Liver (tissue), 9 donors: ENCODE results near the gene ENHO. TPM values are rescaled to one million over a fixed set of nuclear protein-coding genes. Genes with fewer than 3 reads are reported as not detected.

Experiments
- DNase-seq: peaks from one replicate; pipeline ENCODE4 v3.0.0-alpha.2; 2017; ENCODE audit warnings: low spot score
- H3K27ac ChIP-seq, 2 donors: one replicate each; pipeline ENCODE4 v1.7.0; 2013; ENCODE audit warnings: inconsistent platforms in 2 of 2, low read length in 2 of 2, control low read depth in 1 of 2, low read depth in 1 of 2, mild to moderate bottlenecking in 1 of 2
- H3K27me3 ChIP-seq, 4 donors: one replicate each; pipeline versions ENCODE4 v1.6.1 to v1.7.0; 2013; ENCODE audit warnings: low read length in 3 of 4, inconsistent platforms in 1 of 4, mild to moderate bottlenecking in 1 of 4, moderate library complexity in 1 of 4; ENCODE audit not compliant: control insufficient read depth in 4 of 4, insufficient read depth in 4 of 4
- H3K36me3 ChIP-seq, 4 donors: one replicate each; pipeline versions ENCODE4 v1.6.1 to v1.7.0; 2013; ENCODE audit warnings: low read length in 3 of 4, mild to moderate bottlenecking in 3 of 4, low read depth in 1 of 4, moderate library complexity in 1 of 4; ENCODE audit not compliant: control insufficient read depth in 4 of 4, insufficient read depth in 3 of 4
- H3K4me1 ChIP-seq, 4 donors: one replicate each; pipeline versions ENCODE4 v1.6.1 to v1.7.0; 2013; ENCODE audit warnings: low read length in 3 of 4, mild to moderate bottlenecking in 3 of 4, moderate library complexity in 1 of 4; ENCODE audit not compliant: control insufficient read depth in 4 of 4, insufficient read depth in 4 of 4
- H3K4me3 ChIP-seq, 3 donors: one replicate each; pipeline versions ENCODE4 v1.6.1 to v1.7.0; 2013; ENCODE audit warnings: low read length in 3 of 3, control low read depth in 1 of 3, low read depth in 1 of 3, mild to moderate bottlenecking in 1 of 3
- H3K9ac ChIP-seq, 2 donors: one replicate each; pipeline ENCODE4 v1.7.0; 2013; ENCODE audit warnings: low read length in 2 of 2, mild to moderate bottlenecking in 2 of 2, moderate library complexity in 2 of 2, control low read depth in 1 of 2, low read depth in 1 of 2
- H3K9me3 ChIP-seq, 4 donors: one replicate each; pipeline versions ENCODE4 v1.6.1 to v1.7.0; 2013; ENCODE audit warnings: low read length in 3 of 4; ENCODE audit not compliant: control insufficient read depth in 4 of 4
- CTCF ChIP-seq: fragments of 150-350 bp; IDR thresholded peaks from 2 replicates; pipeline ENCODE4 v1.5.1; 2017; ENCODE audit warnings: improper control_type of control experiment, low read depth, low read length; ENCODE audit not compliant: missing input control
- EGR1 ChIP-seq, 2 donors: IDR thresholded peaks; 2 replicates each; pipeline ENCODE4 v1.6.1; 2016 to 2018; ENCODE audit warnings: antibody characterized with exemption in 2 of 2, low read depth in 2 of 2
- FOXA1 ChIP-seq: IDR thresholded peaks from 2 replicates; pipeline ENCODE4 v1.6.1; 2016; ENCODE audit warnings: antibody characterized with exemption
- FOXA2 ChIP-seq: IDR thresholded peaks from 2 replicates; pipeline ENCODE4 v1.6.1; 2016; ENCODE audit warnings: antibody characterized with exemption
- GABPA ChIP-seq, 2 donors: IDR thresholded peaks in 1 of 2; conservative IDR thresholded peaks in 1 of 2; 2 replicates each; pipeline ENCODE4 v1.6.1; 2016; ENCODE audit warnings: antibody characterized with exemption in 2 of 2, mild to moderate bottlenecking in 1 of 2, moderate library complexity in 1 of 2
- HNF4A ChIP-seq, 2 donors: conservative IDR thresholded peaks; 2 replicates each; pipeline ENCODE4 v1.6.1; 2016; ENCODE audit warnings: antibody characterized with exemption in 2 of 2, mild to moderate bottlenecking in 2 of 2
- NR2F2 ChIP-seq: IDR thresholded peaks from 2 replicates; pipeline ENCODE4 v1.6.1; 2016; ENCODE audit warnings: antibody characterized with exemption
- RXRA ChIP-seq, 2 donors: IDR thresholded peaks; 2 replicates each; pipeline ENCODE4 v1.6.1; 2017 to 2018; ENCODE audit warnings: antibody characterized with exemption in 2 of 2, mild to moderate bottlenecking in 1 of 2
- SP1 ChIP-seq: IDR thresholded peaks from 2 replicates; pipeline ENCODE4 v1.6.1; 2018; ENCODE audit warnings: antibody characterized with exemption, mild to moderate bottlenecking
- TAF1 ChIP-seq: conservative IDR thresholded peaks from 2 replicates; pipeline ENCODE4 v1.6.1; 2016; ENCODE audit warnings: antibody characterized with exemption, mild to moderate bottlenecking
- YY1 ChIP-seq: IDR thresholded peaks from 2 replicates; pipeline ENCODE4 v1.6.1; 2016; ENCODE audit warnings: antibody characterized with exemption, mild to moderate bottlenecking
- WGBS: extraction: QIAGEN DNeasy Blood & Tissue Kit; methylation state at CpG from one replicate; pipeline ENCODE4 v1.1.7; 2013; 5-methylcytosine and 5-hydroxymethylcytosine counted together
- polyA plus RNA-seq, 2 donors: library from polyadenylated mRNA; stranded (reverse) in 1 of 2; unstranded in 1 of 2; fragments of 200-250 nt in 1 of 2; fragments of >200 nt in 1 of 2; fragmentation: Nextera tagmentation in 1 of 2; extraction: Ambion mirVana in 1 of 2; gene quantifications; one replicate each; pipeline versions ENCODE4 v1.2.1 to v1.2.3, GENCODE V29; 2013 to 2015
- total RNA-seq, 2 donors: library from RNA; depleted of rRNA; stranded (reverse); fragments of >200 nt; gene quantifications; one replicate each; pipeline ENCODE4 v1.2.3, GENCODE V29; 2014
- TF ChIP-seq, protein P1 (sequence below): IDR thresholded peaks from 2 replicates; pipeline ENCODE4 v1.6.1; 2016; ENCODE audit warnings: antibody characterized with exemption
- TF ChIP-seq, protein P2 (sequence below): IDR thresholded peaks from 2 replicates; pipeline ENCODE4 v1.6.1; 2016; ENCODE audit warnings: antibody characterized with exemption
- TF ChIP-seq, protein P3 (sequence below): IDR thresholded peaks from 2 replicates; pipeline ENCODE4 v1.6.1; 2016; ENCODE audit warnings: antibody characterized with exemption
- TF ChIP-seq, protein P4 (sequence below): IDR thresholded peaks from 2 replicates; pipeline ENCODE4 v1.6.1; 2016; ENCODE audit warnings: antibody characterized with exemption, mild to moderate bottlenecking
- donor health status: healthy.
- donor health status: healthy.
- donor health status: healthy.
- donor health status: healthy.
- donor health status: healthy.

The ENHO gene
- total and polyA plus RNA-seq, 4 donors = 0.67 to 9.6 (median 1.9) TPM

- TF ChIP-seq, protein P1, sequence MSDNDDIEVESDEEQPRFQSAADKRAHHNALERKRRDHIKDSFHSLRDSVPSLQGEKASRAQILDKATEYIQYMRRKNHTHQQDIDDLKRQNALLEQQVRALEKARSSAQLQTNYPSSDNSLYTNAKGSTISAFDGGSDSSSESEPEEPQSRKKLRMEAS = no peak
- TF ChIP-seq FOXA2 = no peak
- TF ChIP-seq RXRA (IDR thresholded peaks at IDR 0.05) = no peak
- TF ChIP-seq, protein P2, sequence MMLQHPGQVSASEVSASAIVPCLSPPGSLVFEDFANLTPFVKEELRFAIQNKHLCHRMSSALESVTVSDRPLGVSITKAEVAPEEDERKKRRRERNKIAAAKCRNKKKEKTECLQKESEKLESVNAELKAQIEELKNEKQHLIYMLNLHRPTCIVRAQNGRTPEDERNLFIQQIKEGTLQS = no peak
Measured at GRCh38 chr9:34515959-34516358, 6.8 kb downstream of the ENHO start (continued).

DNA sequence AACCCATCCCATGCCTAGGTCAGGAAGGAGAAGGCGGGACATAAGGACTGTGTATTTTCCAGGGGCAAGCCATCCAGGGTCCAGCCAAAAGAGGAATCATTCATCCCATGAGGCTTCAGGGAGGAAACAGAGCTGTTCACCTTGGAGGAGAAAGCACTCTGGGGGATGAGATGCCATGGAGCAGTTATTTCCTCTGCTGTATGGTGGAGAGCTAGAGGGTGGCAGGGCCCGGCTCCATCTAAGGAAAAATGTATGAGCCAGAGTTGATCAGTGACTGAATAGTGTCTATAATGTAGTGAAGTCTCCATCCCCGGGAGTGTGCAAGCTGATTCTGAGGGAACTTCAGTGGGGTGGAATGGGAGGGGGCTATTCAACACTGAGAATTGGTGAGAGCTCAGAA, 8.0 kb downstream of the ENHO start:
- Histone ChIP-seq H3K4me1 (peaks cover 2 to 28% (median 20%) of the 10 kb centered on the region in 4 donors), H3K4me3 (no peak overlapping the region), H3K27ac (no peak overlapping the region), H3K36me3 (no peaks in the 10 kb centered on the region), H3K9ac (no peak overlapping the region), H3K27me3 (no peaks in the 10 kb centered on the region), H3K9me3 (no peaks in the 10 kb centered on the region)
- no peak for DNase-seq
- no peak for TF ChIP-seq YY1
- TF ChIP-seq, protein P1 = no peak
- WGBS = 95% methylated on average over 3 of the region's 3 CpGs

GRCh38 chr9:34514401-34514800, 8.4 kb downstream of the ENHO start:
- Histone ChIP-seq H3K4me3 (no peak overlapping the region), H3K9ac (no peak overlapping the region), H3K36me3 (no peaks in the 10 kb centered on the region), H3K27me3 (no peaks in the 10 kb centered on the region), H3K4me1 (peaks cover 2 to 24% (median 17%) of the 10 kb centered on the region in 4 donors), H3K27ac (no peak overlapping the region), H3K9me3 (no peaks in the 10 kb centered on the region)
- TF ChIP-seq CTCF (no peak), NR2F2 (no peak), EGR1 (IDR thresholded peaks at IDR 0.05; ENCODE audit: low read depth in 2 of 2) (no peak), YY1 (no peak), FOXA2 (no peak), SP1 (no peak), TAF1 (no peak), HNF4A (conservative IDR thresholded peaks at IDR 0.05) (no peak), FOXA1 (no peak), GABPA (IDR thresholded peaks at IDR 0.05 in 1 of 2, conservative IDR thresholded peaks at IDR 0.05 in 1 of 2) (no peak)
- TF ChIP-seq, protein P3, sequence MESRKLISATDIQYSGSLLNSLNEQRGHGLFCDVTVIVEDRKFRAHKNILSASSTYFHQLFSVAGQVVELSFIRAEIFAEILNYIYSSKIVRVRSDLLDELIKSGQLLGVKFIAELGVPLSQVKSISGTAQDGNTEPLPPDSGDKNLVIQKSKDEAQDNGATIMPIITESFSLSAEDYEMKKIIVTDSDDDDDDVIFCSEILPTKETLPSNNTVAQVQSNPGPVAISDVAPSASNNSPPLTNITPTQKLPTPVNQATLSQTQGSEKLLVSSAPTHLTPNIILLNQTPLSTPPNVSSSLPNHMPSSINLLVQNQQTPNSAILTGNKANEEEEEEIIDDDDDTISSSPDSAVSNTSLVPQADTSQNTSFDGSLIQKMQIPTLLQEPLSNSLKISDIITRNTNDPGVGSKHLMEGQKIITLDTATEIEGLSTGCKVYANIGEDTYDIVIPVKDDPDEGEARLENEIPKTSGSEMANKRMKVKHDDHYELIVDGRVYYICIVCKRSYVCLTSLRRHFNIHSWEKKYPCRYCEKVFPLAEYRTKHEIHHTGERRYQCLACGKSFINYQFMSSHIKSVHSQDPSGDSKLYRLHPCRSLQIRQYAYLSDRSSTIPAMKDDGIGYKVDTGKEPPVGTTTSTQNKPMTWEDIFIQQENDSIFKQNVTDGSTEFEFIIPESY = no peak
- TF ChIP-seq, protein P2 = no peak
- TF ChIP-seq, protein P1 = no peak
- TF ChIP-seq, protein P4, sequence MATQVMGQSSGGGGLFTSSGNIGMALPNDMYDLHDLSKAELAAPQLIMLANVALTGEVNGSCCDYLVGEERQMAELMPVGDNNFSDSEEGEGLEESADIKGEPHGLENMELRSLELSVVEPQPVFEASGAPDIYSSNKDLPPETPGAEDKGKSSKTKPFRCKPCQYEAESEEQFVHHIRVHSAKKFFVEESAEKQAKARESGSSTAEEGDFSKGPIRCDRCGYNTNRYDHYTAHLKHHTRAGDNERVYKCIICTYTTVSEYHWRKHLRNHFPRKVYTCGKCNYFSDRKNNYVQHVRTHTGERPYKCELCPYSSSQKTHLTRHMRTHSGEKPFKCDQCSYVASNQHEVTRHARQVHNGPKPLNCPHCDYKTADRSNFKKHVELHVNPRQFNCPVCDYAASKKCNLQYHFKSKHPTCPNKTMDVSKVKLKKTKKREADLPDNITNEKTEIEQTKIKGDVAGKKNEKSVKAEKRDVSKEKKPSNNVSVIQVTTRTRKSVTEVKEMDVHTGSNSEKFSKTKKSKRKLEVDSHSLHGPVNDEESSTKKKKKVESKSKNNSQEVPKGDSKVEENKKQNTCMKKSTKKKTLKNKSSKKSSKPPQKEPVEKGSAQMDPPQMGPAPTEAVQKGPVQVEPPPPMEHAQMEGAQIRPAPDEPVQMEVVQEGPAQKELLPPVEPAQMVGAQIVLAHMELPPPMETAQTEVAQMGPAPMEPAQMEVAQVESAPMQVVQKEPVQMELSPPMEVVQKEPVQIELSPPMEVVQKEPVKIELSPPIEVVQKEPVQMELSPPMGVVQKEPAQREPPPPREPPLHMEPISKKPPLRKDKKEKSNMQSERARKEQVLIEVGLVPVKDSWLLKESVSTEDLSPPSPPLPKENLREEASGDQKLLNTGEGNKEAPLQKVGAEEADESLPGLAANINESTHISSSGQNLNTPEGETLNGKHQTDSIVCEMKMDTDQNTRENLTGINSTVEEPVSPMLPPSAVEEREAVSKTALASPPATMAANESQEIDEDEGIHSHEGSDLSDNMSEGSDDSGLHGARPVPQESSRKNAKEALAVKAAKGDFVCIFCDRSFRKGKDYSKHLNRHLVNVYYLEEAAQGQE = no peak
- DNase-seq = no peak
- 94% methylated on average over 8 of the region's 8 CpGs for WGBS
